D721Med (cell line): ENCODE data around the gene GABRA4.

Experiments
- DNase-seq: peaks from one replicate; pipeline ENCODE4 v3.0.0; 2011; ENCODE audit warnings: low spot score; ENCODE audit not compliant: insufficient read length
- FAIRE-seq: peaks from 2 replicates; lab custom pipeline; 2011; peaks lifted over from hg19 to GRCh38; lab: Jason Lieb, UNC
- TF ChIP-seq, protein P1 (sequence below): IDR thresholded peaks from 2 replicates; pipeline ENCODE4 v1.5.1; 2012; ENCODE audit warnings: mild to moderate bottlenecking, control low read depth; ENCODE audit not compliant: insufficient read depth; ENCODE audit errors: missing control alignments

The GABRA4 gene

DNA sequence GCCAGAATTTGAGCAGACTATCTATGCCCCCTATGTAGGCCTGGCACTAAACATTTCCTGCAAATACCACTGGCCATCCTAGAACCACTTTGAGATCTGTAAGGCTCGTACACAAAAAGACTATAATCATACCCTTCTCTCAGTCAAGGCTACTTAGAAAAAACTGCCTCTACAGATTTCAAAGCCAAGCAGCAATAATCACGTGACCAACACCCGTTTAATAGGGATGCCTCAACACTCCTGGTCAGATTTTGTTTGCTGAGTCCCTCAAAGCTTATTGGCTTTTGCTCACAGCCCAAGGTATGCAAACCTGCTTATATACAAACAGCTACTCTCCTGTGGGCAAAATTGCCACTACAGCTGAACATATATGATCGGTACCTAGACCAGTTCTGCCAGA, 85.2 kb downstream of the GABRA4 start:
- DNase-seq (no peak), FAIRE-seq (no peak)
- TF ChIP-seq, protein P1, sequence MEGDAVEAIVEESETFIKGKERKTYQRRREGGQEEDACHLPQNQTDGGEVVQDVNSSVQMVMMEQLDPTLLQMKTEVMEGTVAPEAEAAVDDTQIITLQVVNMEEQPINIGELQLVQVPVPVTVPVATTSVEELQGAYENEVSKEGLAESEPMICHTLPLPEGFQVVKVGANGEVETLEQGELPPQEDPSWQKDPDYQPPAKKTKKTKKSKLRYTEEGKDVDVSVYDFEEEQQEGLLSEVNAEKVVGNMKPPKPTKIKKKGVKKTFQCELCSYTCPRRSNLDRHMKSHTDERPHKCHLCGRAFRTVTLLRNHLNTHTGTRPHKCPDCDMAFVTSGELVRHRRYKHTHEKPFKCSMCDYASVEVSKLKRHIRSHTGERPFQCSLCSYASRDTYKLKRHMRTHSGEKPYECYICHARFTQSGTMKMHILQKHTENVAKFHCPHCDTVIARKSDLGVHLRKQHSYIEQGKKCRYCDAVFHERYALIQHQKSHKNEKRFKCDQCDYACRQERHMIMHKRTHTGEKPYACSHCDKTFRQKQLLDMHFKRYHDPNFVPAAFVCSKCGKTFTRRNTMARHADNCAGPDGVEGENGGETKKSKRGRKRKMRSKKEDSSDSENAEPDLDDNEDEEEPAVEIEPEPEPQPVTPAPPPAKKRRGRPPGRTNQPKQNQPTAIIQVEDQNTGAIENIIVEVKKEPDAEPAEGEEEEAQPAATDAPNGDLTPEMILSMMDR = no peak

DNA sequence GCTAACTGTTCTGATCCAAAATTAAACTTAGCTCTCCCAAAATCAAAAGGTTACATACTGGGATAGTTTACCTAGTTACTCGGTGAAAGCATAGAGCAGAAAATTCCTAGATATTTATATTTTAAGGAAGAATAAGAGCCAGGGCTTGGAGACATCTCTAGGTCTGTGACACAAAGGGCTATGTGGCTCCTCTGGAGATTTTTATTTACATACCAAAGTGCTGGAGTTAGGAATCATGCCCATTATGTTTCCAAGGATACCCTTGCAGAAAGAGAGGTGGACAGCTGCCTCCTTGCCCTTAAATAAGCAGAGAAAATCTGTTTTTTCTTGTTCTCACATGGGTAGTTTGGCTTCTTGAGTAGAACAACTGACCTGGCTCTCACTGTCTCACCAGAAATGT, 93.3 kb downstream of the GABRA4 start:
- no peak for FAIRE-seq
- DNase-seq = no peak
- TF ChIP-seq, protein P1 = no peak

DNA sequence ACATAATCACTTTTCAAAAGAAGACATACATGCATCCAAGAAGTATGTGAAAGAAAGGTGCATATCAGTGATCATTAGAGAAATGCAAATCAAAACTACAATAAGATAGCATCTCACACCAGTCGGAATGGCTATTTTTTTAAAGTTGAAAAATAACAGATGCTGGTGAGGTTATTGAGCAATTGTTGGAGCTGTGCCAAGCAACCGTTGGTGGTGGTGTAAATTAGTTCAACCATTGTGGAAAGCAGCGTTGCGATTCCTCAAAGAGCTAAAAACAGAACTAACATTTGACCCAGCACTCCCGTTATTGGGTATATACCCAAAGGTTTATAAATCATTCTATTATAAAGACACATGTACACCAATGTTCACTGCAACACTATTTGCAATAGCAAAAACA, 98.6 kb downstream of the GABRA4 start:
- TF ChIP-seq, protein P1 = no peak
- no peak for DNase-seq
- no peak for FAIRE-seq

DNA sequence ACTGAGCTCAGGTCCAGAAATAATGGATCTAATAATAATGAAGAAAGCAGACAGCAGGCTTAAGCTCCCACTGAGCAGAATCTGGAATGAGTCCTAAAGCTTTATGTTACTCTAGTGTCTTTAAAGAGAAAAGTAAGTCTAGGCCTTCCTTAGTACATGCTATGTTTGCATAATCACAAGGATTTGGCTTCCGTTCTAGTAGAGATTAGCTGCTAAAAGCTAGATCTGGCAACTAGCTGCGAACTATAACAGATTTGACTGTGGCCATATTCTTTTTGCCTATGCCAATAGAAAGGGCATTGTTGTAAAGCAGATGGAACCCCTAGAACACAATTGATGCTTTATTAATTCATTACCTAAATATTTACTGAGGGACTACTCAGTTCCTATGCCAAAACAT, 103.3 kb downstream of the GABRA4 start:
- TF ChIP-seq, protein P1 = no peak
- FAIRE-seq = no peak
- no peak for DNase-seq

DNA sequence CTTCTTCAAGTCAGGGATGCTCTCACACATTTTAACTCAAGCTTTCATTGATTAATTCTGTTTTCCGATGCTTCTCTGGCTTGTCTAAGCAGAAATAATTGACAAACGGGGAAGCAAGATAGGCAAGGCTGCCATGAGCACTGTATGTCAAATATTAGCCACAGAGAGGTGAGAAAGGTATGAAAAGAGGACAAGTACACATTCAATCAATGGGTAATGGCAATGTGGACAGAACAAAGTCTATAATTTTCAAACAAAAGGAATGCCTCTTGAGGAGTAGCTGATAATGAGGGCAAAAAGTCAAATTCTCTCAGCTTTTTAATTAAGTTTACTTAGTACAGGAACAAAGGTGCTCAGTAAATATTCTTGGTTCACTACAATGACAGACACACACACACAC, 104.0 kb downstream of the GABRA4 start:
- TF ChIP-seq, protein P1 = no peak
- DNase-seq (no peak), FAIRE-seq (no peak)

DNA sequence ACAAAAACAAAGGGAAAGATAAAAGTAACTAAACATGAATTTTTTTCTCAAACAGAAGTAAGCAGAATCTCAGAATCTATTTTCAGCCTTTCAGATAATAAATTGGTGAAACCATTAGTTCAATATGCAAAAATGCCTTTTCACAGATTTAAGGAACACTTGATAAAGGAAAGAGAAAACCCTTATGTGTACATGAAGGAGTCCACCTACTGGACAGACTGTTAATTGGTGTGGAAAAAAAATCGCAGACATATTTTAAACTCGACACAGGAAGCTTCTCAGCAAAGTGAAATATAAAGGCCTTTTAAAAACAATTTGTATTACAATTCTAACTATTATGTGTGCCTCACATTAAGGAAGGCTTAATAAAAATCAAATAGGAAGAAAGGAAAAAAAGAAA, 106.7 kb downstream of the GABRA4 start:
- FAIRE-seq (no peak), DNase-seq (no peak)
- TF ChIP-seq, protein P1 = peak; percentile 24

DNA sequence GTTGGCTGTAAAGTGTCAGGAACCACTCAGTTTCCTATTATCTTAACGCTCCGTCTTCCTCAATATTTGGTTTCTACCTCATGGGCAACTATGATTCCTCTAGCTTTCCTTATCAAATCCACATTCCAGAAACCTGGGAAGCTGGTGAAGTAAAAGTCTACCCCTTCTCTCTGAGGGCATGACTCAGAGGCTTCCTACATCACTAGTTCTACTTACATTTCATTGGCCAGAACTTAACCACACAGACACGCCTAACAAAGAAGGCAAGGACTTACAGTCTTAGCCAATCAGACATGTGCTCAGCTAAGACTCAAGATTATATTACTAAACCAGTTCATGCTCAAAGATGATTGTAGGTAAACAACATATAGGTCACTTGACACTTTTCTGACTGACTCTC, 114.7 kb downstream of the GABRA4 start:
- FAIRE-seq (no peak), DNase-seq (no peak)
- TF ChIP-seq, protein P1 = no peak
